OCI-LY3 (cell line): ENCODE measurements around the gene SUSD5.
"Not testable (repeated sequence)": the region's sequence is repeated elsewhere in the genome, so short reads cannot be mapped to it uniquely, and the experiment has no call there.

Experiments
- H2AFZ ChIP-seq: fragments of 200-600, 300-600 bp; shearing (Covaris generic); 2 replicates; pipeline ENCODE4 v1.6.0; 2014; ENCODE audit warnings: antibody characterized with exemption, low read depth, low read length
- H3K27ac ChIP-seq: fragments of 200-600, 300-600 bp; sonication (generic); 2 replicates; pipeline ENCODE4 v1.5.1; 2014; ENCODE audit warnings: mild to moderate bottlenecking, low read length, moderate library complexity, mixed read lengths
- H3K27me3 ChIP-seq: fragments of 200-600, 300-600 bp; sonication (generic); 2 replicates; pipeline ENCODE4 v1.6.1; 2014; ENCODE audit warnings: low read depth, low read length, mixed read lengths
- H3K36me3 ChIP-seq: fragments of 200-600, 300-600 bp; sonication (generic); replicated peaks from 2 replicates; pipeline ENCODE3; 2014; ENCODE audit warnings: low read depth, low read length, mixed read lengths
- H3K4me1 ChIP-seq: fragments of 300-600, 200-600 bp; sonication (generic); 2 replicates; pipeline ENCODE4 v1.6.1; 2014; ENCODE audit warnings: low read length, mixed read lengths
- H3K4me2 ChIP-seq: fragments of 200-600, 300-600 bp; sonication (generic); 2 replicates; pipeline ENCODE4 v1.6.1; 2014; ENCODE audit warnings: low read length, mixed read lengths
- H3K4me3 ChIP-seq: fragments of 300-600, 200-600 bp; sonication (generic); 2 replicates; pipeline ENCODE4 v1.5.1; 2014; ENCODE audit warnings: antibody characterized with exemption, mild to moderate bottlenecking, low read length, moderate library complexity
- H3K79me2 ChIP-seq: fragments of 300-600, 200-600 bp; shearing (Covaris generic); 2 replicates; pipeline ENCODE4 v1.6.1; 2014; ENCODE audit warnings: mild to moderate bottlenecking, low read length, mixed read lengths
- H3K9ac ChIP-seq: fragments of 300-600, 200-600 bp; shearing (Covaris generic); 2 replicates; pipeline ENCODE4 v1.6.0; 2014; ENCODE audit warnings: mild to moderate bottlenecking, low read length, moderate library complexity
- H3K9me3 ChIP-seq: fragments of 200-600, 300-600 bp; shearing (Covaris generic); 2 replicates; pipeline ENCODE4 v1.6.1; 2014; ENCODE audit warnings: low read length, mixed read lengths; ENCODE audit not compliant: insufficient read depth
- H4K20me1 ChIP-seq: fragments of 200-600, 300-600 bp; sonication (generic); 2 replicates; pipeline ENCODE4 v1.6.1; 2016; ENCODE audit warnings: low read length, mixed read lengths; ENCODE audit not compliant: insufficient read depth
- EZH2phosphoT487 ChIP-seq: fragments of 200-600 bp; shearing (Covaris generic); IDR thresholded peaks from 2 replicates; pipeline ENCODE4 v1.6.1; 2018; ENCODE audit warnings: antibody characterized with exemption, mixed run types, low read depth
- TF ChIP-seq, protein P1 (sequence below): fragments of 200-600, 300-600 bp; sonication (generic); IDR thresholded peaks from 2 replicates; pipeline ENCODE4 v1.5.1; 2014; ENCODE audit warnings: antibody characterized with exemption, low read length, low read depth

Gene SUSD5

GRCh38 chr3:33167716-33168336, 50.8 kb downstream of the SUSD5 start:
- Histone ChIP-seq H3K4me3 (no peak overlapping the region), H3K4me1 (no peaks in the 10 kb centered on the region), H3K36me3 (no peaks in the 10 kb centered on the region), H2AFZ (peak overlapping the region; percentile 32; the same call in 1 of the 2 replicates), H3K79me2 (no peaks in the 10 kb centered on the region), H3K27ac (no peak overlapping the region), H3K27me3 (no peaks in the 10 kb centered on the region), H3K4me2 (no peak overlapping the region), H3K9ac (no peak overlapping the region), H3K9me3 (no peaks in the 10 kb centered on the region), H4K20me1 (no peaks in the 10 kb centered on the region)
- no peak for TF ChIP-seq EZH2phosphoT487
- TF ChIP-seq, protein P1, sequence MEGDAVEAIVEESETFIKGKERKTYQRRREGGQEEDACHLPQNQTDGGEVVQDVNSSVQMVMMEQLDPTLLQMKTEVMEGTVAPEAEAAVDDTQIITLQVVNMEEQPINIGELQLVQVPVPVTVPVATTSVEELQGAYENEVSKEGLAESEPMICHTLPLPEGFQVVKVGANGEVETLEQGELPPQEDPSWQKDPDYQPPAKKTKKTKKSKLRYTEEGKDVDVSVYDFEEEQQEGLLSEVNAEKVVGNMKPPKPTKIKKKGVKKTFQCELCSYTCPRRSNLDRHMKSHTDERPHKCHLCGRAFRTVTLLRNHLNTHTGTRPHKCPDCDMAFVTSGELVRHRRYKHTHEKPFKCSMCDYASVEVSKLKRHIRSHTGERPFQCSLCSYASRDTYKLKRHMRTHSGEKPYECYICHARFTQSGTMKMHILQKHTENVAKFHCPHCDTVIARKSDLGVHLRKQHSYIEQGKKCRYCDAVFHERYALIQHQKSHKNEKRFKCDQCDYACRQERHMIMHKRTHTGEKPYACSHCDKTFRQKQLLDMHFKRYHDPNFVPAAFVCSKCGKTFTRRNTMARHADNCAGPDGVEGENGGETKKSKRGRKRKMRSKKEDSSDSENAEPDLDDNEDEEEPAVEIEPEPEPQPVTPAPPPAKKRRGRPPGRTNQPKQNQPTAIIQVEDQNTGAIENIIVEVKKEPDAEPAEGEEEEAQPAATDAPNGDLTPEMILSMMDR = no peak

DNA sequence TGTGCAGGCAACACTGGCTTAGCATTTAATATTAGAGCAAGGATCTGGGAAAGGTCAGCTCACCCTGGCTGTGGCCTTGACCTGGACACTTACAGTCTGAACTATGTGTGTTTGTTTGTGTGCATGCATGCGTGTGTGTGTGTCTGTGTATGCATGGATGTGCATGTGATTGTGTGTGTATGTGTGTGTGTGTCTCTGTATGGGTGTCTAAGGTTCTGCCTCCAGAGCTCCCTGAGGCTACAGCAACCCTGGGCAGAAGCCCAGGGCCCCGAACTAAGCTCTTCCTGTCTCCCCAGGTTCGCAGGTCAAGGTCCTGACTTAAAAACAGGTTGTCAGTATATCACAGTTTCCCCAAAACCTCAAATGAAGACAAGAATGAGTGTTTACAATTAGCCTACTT, 51.3 kb downstream of the SUSD5 start:
- Histone ChIP-seq H4K20me1 (no peaks in the 10 kb centered on the region), H3K9me3 (no peaks in the 10 kb centered on the region), H3K27ac (no peak overlapping the region), H3K27me3 (peaks cover 3% of the 10 kb centered on the region; the same call in 1 of the 2 replicates), H2AFZ (0 out of 2 replicates have a peak overlapping the region, but pooled peaks have one; percentile 32), H3K4me2 (no peak overlapping the region), H3K79me2 (no peaks in the 10 kb centered on the region), H3K9ac (no peak overlapping the region), H3K4me3 (no peak overlapping the region), H3K4me1 (no peaks in the 10 kb centered on the region), H3K36me3 (no peaks in the 10 kb centered on the region)
- no peak for TF ChIP-seq EZH2phosphoT487
- TF ChIP-seq, protein P1 = no peak

GRCh38 chr3:33166095-33166494, 52.5 kb downstream of the SUSD5 start:
- Histone ChIP-seq H3K27ac (no peak overlapping the region), H3K9me3 (no peaks in the 10 kb centered on the region), H3K27me3 (peaks cover 15% of the 10 kb centered on the region), H3K4me1 (no peaks in the 10 kb centered on the region), H3K9ac (no peak overlapping the region), H3K4me3 (no peak overlapping the region), H3K36me3 (no peaks in the 10 kb centered on the region), H3K4me2 (no peak overlapping the region), H3K79me2 (no peaks in the 10 kb centered on the region), H4K20me1 (no peaks in the 10 kb centered on the region), H2AFZ (no peak overlapping the region)
- no peak for TF ChIP-seq EZH2phosphoT487
- TF ChIP-seq, protein P1 = no peak

- Histone ChIP-seq H3K27ac (no peak overlapping the region), H3K9me3 (no peaks in the 10 kb centered on the region), H3K4me1 (no peaks in the 10 kb centered on the region), H3K36me3 (no peaks in the 10 kb centered on the region), H3K4me3 (no peak overlapping the region), H2AFZ (no peak overlapping the region), H3K27me3 (peaks cover 21% of the 10 kb centered on the region), H3K4me2 (no peak overlapping the region), H3K79me2 (no peaks in the 10 kb centered on the region), H4K20me1 (no peaks in the 10 kb centered on the region), H3K9ac (no peak overlapping the region)
- no peak for TF ChIP-seq EZH2phosphoT487
- TF ChIP-seq, protein P1 = no peak
Observed at GRCh38 chr3:33165372-33165771, 53.2 kb downstream of the SUSD5 start.

DNA sequence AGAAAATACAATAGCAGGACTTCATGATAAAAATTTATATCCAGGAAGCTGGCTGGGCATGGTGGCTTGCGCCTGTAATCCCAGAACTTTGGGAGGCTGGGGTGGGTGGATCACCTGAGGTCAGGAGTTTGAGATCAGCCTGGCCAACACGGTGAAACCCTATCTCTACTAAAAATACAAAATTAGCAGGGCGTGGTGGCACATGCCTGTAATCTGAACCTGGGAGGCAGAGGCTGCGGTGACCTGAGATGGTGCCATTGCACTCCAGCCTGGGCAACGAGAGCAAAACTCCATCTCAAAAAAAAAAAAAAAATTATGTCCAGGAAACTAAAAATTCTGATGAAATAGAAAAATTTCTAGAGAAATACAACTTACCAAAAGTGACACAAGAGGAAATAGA, 56.0 kb downstream of the SUSD5 start:
- peaks cover 22% of the 10 kb centered on the region for H3K27me3 ChIP-seq
- H2AFZ ChIP-seq, H3K9me3 ChIP-seq, H3K4me1 ChIP-seq, H4K20me1 ChIP-seq, H3K4me2 ChIP-seq, H3K27ac ChIP-seq, H3K4me3 ChIP-seq, H3K9ac ChIP-seq, H3K36me3 ChIP-seq, H3K79me2 ChIP-seq: not testable (repeated sequence)
